ENCODE results near the gene KIAA1755. TPM values are rescaled to one million over a fixed set of nuclear protein-coding genes. Genes with fewer than 3 reads are reported as not detected.
A peak's percentile ranks its signal among the peaks of the same experiment; 100 is the strongest.

Gene KIAA1755
- total RNA-seq, 6 experiments from 2014 or later, result 0.06 to 2.7 (median 1.5) TPM

GRCh38 chr20:38307371-38308046, 47.0 kb upstream of the KIAA1755 start:
- Histone ChIP-seq H3K36me3 (no peaks in the 10 kb centered on the region), H3K4me1 (no peaks in the 10 kb centered on the region), H3K9me3 (no peaks in the 10 kb centered on the region), H3K4me3 (no peak overlapping the region), H3K27ac (no peak overlapping the region), H3K27me3 (no peaks in the 10 kb centered on the region)
- intact Hi-C loops (cut with DNase I), result loop anchor here in 1 of 2 donors (10.0 kb wide), 1 partner anchor 73 kb away; no protein-coding TSS in a partner anchor
- ATAC-seq, result no peak
- 74% methylated on average over 4 of the region's 8 CpGs for WGBS (ENCODE audit: insufficient coverage, low coverage, low lambda C conversion rate, missing lambda C conversion rate)
- TF ChIP-seq POLR2A (IDR thresholded peaks at IDR 0.05) (no peak), CTCF (IDR thresholded peaks at IDR 0.05) (no peak)
- no peak for DNase-seq

- H3K9me3 ChIP-seq, result no peaks in the 10 kb centered on the region
- 71% methylated on average over 6 of the region's 6 CpGs for WGBS (ENCODE audit: insufficient coverage, low coverage, low lambda C conversion rate, missing lambda C conversion rate)
- ATAC-seq (no peak), DNase-seq (no peak)
- no peak overlapping the region for H3K27ac ChIP-seq
- no peak for TF ChIP-seq CTCF (IDR thresholded peaks at IDR 0.05)
- TF ChIP-seq POLR2A (IDR thresholded peaks at IDR 0.05), result no peak
- no peak overlapping the region for H3K4me3 ChIP-seq
- intact Hi-C loops (cut with DNase I), result loop anchor here in 1 of 2 donors (10.0 kb wide), 1 partner anchor 72 kb away; no protein-coding TSS in a partner anchor
- H3K36me3 ChIP-seq, result no peaks in the 10 kb centered on the region
- no peaks in the 10 kb centered on the region for H3K4me1 ChIP-seq
- no peaks in the 10 kb centered on the region for H3K27me3 ChIP-seq
These were observed 45.8 kb upstream of the KIAA1755 start for GRCh38 chr20:38306379-38306778.

- DNase-seq (no peak), ATAC-seq (no peak)
- WGBS (ENCODE audit: insufficient coverage, low coverage, low lambda C conversion rate, missing lambda C conversion rate), result 77% methylated on average over 4 of the region's 4 CpGs
- intact Hi-C loops (cut with DNase I), result loop anchor here in 1 of 2 donors (10.0 kb wide), 1 partner anchor 71 kb away; no protein-coding TSS in a partner anchor
- TF ChIP-seq POLR2A (IDR thresholded peaks at IDR 0.05) (no peak), CTCF (IDR thresholded peaks at IDR 0.05) (no peak)
- no peak overlapping the region for H3K4me3 ChIP-seq
- H3K9me3 ChIP-seq, result no peaks in the 10 kb centered on the region
- no peaks in the 10 kb centered on the region for H3K36me3 ChIP-seq
- H3K27me3 ChIP-seq, result no peaks in the 10 kb centered on the region
- H3K27ac ChIP-seq, result no peak overlapping the region
- no peaks in the 10 kb centered on the region for H3K4me1 ChIP-seq
These were observed 45.0 kb upstream of the KIAA1755 start for GRCh38 chr20:38305541-38305940.

DNA sequence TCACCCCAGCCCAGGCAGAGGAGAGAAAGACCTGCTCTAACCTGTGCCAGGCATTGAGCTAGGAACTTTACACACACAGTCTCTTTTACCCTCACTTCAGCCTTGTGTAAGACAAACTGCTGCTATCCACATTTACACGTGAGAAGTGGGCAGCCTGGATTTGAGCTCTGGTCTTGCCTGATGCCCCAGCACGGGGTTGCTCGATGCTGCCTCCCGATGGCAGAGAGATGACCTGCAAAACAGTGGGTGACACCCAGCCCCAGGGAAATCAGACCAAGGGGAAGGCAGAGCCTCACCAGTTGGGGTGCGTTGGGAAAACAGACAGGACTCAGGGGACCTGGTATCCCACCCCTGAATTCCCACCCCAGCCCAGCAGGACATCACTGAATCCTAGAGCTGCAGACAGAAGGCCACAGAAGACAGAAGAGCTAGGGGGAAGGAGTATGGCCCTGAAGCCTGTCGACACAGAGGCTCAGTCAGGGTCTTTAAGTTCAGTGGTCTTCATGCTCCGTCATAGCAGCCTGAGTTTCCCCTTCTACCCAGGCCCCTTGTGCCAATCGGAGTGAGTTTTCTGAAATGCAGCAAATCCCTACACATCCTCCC, 44.4 kb upstream of the KIAA1755 start:
- Histone ChIP-seq H3K9me3 (no peaks in the 10 kb centered on the region), H3K27me3 (no peaks in the 10 kb centered on the region), H3K4me1 (no peaks in the 10 kb centered on the region), H3K27ac (no peak overlapping the region), H3K4me3 (no peak overlapping the region), H3K36me3 (no peaks in the 10 kb centered on the region)
- TF ChIP-seq POLR2A (IDR thresholded peaks at IDR 0.05), result no peak
- peak; percentile 59 to 67 (median 64) for TF ChIP-seq CTCF (IDR thresholded peaks at IDR 0.05)
- ATAC-seq (peak; percentile 83 to 94 (median 86)), DNase-seq (peak; percentile 65 to 81 (median 79))
- 20% methylated on average over 1 of the region's 8 CpGs for WGBS (ENCODE audit: insufficient coverage, low coverage, low lambda C conversion rate, missing lambda C conversion rate)
- intact Hi-C loops (cut with DNase I), result loop anchor here (5.0 to 10.0 kb wide), 2 partner anchors 70 to 73 kb away; no protein-coding TSS in a partner anchor
